Activated T-cell treated with anti-CD3 and anti-CD28 coated beads, Interleukin-2, amount 50 U/mL, for 24 hours (primary cell): Measurements from ENCODE around the gene SLC6A2.
A peak's percentile ranks its signal among the peaks of the same experiment; 100 is the strongest.

ENCODE experiments used
- DNase-seq: peaks from one replicate; pipeline ENCODE4 v3.0.0-alpha.2; 2020
- H3K27ac Mint-ChIP-seq: 2 replicates; pipeline ENCODE4 v1.8.0; 2020; ENCODE audit warnings: mild to moderate bottlenecking, mixed read lengths
- H3K27me3 Mint-ChIP-seq: 2 replicates; pipeline ENCODE4 v1.8.0; 2020; ENCODE audit warnings: mixed read lengths
- H3K36me3 Mint-ChIP-seq: 2 replicates; pipeline ENCODE4 v1.8.0; 2020; ENCODE audit warnings: low read depth, mixed read lengths
- H3K4me1 Mint-ChIP-seq: 2 replicates; pipeline ENCODE4 v1.8.0; 2020; ENCODE audit warnings: low read depth, mixed read lengths
- H3K4me3 Mint-ChIP-seq: 2 replicates; pipeline ENCODE4 v1.8.0; 2020; ENCODE audit warnings: mild to moderate bottlenecking, moderate library complexity, mixed read lengths
- H3K9me3 Mint-ChIP-seq: 2 replicates; pipeline ENCODE4 v1.8.0; 2020; ENCODE audit warnings: mixed read lengths

SLC6A2 gene

DNA sequence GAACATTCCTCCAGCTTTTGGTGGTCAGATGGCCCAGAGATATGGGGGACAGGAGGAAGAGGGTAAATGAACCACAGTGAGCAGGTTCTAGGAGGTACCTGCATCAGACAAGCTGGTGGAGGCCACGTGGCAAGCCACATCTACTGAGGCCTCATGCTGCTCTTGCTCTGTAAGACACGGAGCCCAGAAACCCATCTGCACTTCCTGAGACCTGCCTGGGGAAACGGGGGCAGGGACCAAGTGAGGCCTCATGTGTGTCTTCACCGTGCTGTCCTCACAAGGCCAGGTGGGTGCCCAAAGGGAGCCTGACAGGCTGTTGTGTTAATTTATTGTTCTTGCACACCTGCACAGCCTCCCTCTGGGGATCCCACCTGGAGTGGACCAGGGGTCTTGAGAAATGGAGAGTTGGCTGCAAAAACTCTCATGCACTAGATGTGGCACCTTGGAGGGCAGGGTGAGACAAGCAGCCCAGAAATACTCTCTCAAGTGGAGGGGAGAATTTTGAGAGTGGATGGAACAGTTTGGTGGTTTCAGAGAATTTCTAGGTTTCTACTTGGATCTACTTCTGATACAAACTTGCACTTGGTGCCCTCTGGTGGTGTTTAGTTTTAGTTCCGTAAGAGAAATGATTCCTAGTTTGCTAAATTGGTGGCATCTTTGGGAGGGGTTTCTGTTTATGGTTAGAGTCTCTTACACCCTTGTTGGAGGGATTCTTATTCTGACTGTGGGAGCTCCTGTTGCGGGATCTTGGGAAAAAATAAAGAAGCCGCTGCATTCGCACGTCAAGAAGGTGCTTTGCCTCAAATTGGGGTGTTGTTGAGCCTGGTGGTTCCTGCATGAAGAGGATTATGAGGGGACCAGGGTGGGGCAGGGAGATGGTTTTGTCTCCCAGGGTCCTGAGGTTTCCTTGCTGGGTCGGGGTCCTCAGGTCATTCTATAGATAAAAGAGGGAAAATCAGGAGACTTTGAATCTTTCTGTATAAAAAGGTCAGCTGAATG lies 47.5 kb downstream of the SLC6A2 start:
- Mint-ChIP-seq H3K27me3 (peaks cover 19% of the 10 kb centered on the region), H3K36me3 (no peaks in the 10 kb centered on the region), H3K4me3 (no peak overlapping the region), H3K4me1 (peaks cover 4% of the 10 kb centered on the region), H3K27ac (no peak overlapping the region), H3K9me3 (no peaks in the 10 kb centered on the region)
- no peak for DNase-seq

DNA sequence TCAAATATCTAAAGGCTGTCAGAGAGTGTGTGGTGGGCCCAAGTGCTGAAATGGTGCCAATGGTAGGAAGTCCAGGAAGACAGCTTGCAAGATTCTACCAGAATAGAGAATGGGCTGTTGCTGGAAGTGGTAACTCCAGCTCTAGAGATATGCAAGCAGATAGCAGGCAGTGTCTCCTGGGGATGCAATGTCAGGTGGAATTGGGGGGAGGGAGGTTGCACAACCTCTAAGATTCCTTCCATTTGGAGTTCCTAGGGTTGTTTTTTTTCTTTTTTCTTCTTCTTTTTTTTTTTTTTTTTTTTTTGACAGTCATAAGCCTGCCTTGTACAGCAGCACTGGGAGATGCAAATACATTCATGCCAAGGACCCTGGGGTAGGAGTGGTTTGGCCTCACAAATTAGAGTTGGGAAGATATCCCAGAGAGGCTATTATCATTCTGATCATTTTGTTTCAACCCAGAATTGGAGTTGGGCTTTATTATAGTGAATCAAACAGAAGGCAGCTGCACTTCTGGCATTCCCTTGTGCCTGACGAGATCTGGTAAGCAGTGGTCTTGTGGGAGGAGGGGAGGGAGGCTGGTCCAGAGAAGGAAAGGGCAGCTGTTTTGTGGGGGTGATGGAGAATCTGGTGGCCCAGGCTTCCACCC lies 51.1 kb downstream of the SLC6A2 start:
- H3K9me3 Mint-ChIP-seq: no peaks in the 10 kb centered on the region
- no peaks in the 10 kb centered on the region for H3K36me3 Mint-ChIP-seq
- no peak overlapping the region for H3K4me3 Mint-ChIP-seq
- H3K4me1 Mint-ChIP-seq: peaks cover 4% of the 10 kb centered on the region
- peaks cover 34% of the 10 kb centered on the region for H3K27me3 Mint-ChIP-seq
- no peak overlapping the region for H3K27ac Mint-ChIP-seq
- no peak for DNase-seq

DNA sequence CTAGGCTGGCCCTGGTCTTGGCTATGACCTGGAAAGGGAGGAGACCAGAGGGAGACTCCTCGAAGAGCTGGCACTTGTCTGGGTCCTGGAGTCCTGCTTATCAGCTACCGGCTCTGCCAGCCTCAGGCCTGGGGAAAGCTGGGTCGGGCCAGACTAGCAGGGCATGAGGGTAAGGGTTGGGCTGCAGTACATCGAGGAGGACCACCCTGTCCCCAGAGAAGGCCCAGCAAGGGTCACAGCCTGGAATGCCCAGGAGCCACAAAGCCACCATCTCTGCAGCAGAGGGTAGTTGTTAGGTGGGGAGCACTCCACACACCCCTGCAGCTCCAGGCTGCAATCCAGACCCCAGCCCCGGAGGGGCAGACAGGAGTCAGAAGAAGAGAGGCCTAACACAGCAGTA lies 54.0 kb downstream of the SLC6A2 start:
- H3K27me3 Mint-ChIP-seq: peaks cover 38% of the 10 kb centered on the region
- H3K27ac Mint-ChIP-seq: no peak overlapping the region
- no peaks in the 10 kb centered on the region for H3K36me3 Mint-ChIP-seq
- H3K4me1 Mint-ChIP-seq: no peaks in the 10 kb centered on the region
- no peak overlapping the region for H3K4me3 Mint-ChIP-seq
- H3K9me3 Mint-ChIP-seq: no peaks in the 10 kb centered on the region
- no peak for DNase-seq

DNA sequence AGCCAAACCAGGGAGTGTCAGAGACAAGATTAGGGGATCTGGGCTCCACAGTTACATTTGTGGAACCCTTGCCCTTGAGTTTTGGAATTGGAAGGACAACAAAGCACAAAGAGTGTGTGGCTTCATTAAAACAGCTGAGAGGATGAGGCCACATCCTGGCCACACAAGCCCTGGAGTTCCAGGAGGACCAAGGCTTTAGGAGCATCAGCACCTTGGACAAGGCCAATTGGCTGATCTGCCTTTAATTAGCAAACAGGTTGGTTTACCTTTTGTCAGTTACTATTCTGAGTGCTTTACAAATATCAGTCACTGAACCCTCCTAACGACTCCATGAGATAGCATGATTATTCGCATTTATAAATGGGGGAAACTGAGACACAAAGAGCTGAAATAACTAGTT lies 54.7 kb downstream of the SLC6A2 start:
- H3K4me3 Mint-ChIP-seq: no peak overlapping the region
- no peaks in the 10 kb centered on the region for H3K36me3 Mint-ChIP-seq
- H3K27me3 Mint-ChIP-seq: peaks cover 38% of the 10 kb centered on the region
- no peak overlapping the region for H3K27ac Mint-ChIP-seq
- no peaks in the 10 kb centered on the region for H3K4me1 Mint-ChIP-seq
- no peak for DNase-seq
- no peaks in the 10 kb centered on the region for H3K9me3 Mint-ChIP-seq

DNA sequence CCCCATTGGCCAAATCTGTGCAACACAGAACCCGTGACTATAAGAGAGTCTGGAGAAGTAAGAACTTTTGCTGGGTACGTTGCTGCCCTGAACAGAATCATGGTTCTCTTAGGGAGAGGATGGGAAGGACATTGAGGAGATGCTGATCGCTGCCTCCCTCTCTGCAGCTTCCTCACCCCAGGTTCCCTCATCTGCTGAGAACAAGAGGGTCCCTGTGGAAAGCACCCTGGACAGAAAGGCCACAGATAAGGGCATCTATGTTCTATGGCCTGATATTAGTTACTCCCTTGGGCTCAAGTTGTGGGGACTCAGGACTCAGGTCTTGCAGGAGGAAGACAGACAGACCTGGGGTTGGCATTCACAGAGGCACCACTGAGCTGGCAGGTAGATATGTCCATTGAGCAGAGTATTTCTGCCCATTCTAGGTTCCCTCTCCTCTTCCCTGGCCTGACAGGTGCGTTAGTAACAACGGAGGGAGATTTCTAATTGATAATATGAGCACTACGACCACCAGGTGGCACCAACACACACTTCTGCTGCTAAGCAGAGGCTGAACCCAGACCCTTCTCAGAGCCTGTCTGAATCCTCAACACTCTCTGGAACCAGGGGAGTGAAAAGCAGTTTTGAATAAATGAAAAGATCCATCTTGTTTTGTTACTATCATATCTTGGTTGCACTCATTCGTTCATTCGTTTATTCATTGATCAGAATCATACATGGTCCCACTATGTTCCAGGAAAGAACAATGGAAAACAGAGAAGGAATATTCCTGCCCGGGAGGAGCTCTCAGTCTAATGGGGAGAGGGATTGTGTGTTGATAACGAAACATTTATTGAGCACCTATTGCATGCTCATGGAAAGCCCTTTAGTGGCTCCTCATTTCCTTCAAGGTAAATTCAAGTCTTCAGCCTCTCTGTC lies 56.4 kb downstream of the SLC6A2 start:
- no peak overlapping the region for H3K4me3 Mint-ChIP-seq
- no peaks in the 10 kb centered on the region for H3K4me1 Mint-ChIP-seq
- no peaks in the 10 kb centered on the region for H3K9me3 Mint-ChIP-seq
- no peak overlapping the region for H3K27ac Mint-ChIP-seq
- peaks cover 44% of the 10 kb centered on the region for H3K27me3 Mint-ChIP-seq
- H3K36me3 Mint-ChIP-seq: no peaks in the 10 kb centered on the region
- peak; percentile 69 for DNase-seq

DNA sequence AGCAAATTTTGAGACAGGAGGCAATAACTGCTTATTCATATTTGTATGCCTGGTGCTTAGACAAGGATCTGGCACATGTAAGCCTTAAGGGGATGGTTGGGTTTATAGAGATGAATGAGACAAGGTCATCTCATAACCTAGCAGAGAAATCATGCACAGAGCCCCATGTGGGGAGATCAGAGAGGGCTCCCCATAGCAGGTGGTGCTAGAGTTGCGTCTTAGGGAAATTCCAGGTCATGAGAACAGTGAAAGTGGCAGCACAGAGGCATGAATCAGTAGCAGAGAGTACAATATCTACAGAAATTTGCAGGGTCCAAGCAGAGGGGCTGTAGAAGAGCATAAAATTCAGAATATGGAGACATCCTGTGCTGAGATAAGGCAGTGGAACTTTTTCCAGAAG lies 57.3 kb downstream of the SLC6A2 start:
- DNase-seq: no peak
- Mint-ChIP-seq H3K27ac (no peak overlapping the region), H3K4me3 (no peak overlapping the region), H3K4me1 (no peaks in the 10 kb centered on the region), H3K36me3 (no peaks in the 10 kb centered on the region), H3K27me3 (peaks cover 50% of the 10 kb centered on the region), H3K9me3 (no peaks in the 10 kb centered on the region)

DNA sequence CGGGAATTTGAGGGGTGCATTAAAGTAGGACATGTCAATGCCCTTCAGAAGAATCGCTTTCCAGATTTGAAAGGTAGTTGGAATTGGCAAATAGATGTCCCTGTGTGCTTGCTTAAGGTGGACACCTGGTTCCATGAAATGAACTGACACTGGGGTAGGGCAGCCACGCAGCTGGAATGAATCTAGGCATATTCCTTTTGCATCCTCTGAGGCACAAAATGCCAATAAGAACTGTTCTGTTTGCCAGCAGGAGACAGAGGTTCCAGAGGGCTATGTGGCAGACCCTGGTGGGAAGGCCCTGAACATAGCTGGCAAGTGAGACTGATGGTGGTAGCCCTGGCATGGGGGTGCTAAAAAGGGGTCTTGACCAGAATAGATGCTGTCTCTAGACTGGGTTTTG lies 61.5 kb downstream of the SLC6A2 start:
- Mint-ChIP-seq H3K27me3 (peaks cover 55% of the 10 kb centered on the region), H3K4me3 (no peak overlapping the region), H3K4me1 (no peaks in the 10 kb centered on the region), H3K9me3 (no peaks in the 10 kb centered on the region), H3K36me3 (no peaks in the 10 kb centered on the region), H3K27ac (no peak overlapping the region)
- DNase-seq: no peak

DNA sequence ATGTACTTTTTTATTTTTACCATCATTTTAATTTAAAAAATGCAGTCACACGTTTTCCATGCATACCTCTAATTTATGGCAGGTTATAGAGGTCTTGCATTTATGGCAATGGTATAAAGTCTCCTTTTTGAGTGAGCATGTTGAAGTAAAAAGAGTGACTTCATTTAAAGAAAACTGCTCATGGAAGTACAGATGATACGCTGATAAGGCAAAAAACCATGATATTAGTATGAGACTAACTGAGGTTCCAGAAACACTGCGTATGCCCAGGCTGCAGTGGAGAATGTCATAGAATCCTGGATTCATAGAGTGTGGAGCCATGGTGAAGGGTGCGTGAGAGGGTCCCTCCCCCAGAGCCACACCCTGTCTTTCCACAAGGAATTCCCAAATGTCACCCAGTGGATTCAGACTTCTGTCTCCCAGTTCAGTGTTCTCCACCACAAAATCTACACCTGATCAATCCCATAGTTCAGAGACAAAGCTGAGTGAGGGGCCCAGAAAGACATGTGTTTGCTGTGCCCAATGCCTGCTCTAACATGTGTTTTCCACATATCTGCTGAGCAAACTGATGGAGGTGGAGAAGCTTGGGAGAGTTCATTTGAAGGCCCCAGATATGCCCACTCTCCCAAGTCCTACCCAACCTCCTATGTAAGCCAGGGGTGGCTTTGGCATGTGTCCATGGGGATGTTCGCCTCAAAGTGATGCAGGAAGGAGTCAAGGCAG lies 69.4 kb downstream of the SLC6A2 start:
- Mint-ChIP-seq H3K9me3 (no peaks in the 10 kb centered on the region), H3K4me3 (no peak overlapping the region), H3K36me3 (no peaks in the 10 kb centered on the region), H3K27me3 (peaks cover 20% of the 10 kb centered on the region), H3K4me1 (no peaks in the 10 kb centered on the region), H3K27ac (no peak overlapping the region)
- DNase-seq: no peak

DNA sequence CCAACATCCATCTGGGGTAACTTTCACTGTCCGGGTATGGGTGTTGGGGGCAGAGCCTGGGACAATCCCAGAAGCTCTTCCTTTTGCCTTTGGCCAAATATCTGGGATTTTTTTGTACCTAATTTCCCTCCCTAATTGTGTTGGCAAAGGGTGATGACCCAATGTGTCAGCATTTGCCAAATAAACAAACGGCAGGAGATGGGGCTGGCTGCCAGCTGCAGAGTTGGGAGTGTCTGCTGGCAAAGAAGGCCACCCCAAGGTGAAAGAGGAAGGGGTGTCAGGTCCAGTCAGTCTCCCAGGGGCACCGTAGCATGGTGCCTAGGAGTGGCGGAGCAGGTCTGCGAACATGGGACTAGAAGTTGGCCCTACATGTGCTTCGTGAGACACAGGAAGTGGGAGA lies 73.0 kb downstream of the SLC6A2 start:
- peaks cover 10% of the 10 kb centered on the region for H3K27me3 Mint-ChIP-seq

DNA sequence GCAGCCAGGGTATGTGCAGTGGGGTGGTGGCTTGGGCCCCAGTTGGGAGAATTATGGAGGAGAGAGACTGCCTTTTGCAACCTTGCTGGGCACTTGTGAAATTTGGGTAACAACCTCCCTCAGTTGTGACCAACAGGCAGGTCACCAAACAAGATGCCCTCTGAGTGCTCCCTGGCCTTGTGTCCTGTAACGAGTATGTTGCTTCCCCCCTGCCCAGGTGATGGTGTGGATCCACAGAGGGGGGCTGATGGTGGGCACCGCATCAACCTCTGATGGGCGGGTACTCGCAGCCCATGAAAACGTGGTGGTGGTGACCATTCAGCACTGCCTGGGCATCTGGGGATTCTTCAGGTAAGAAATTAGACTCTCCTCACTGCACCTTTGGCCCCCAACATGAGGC lies 74.3 kb downstream of the SLC6A2 start:
- no peaks in the 10 kb centered on the region for H3K36me3 Mint-ChIP-seq
- no peaks in the 10 kb centered on the region for H3K9me3 Mint-ChIP-seq
- no peak overlapping the region for H3K4me3 Mint-ChIP-seq
- H3K4me1 Mint-ChIP-seq: no peaks in the 10 kb centered on the region
- peaks cover 18% of the 10 kb centered on the region for H3K27me3 Mint-ChIP-seq
- no peak overlapping the region for H3K27ac Mint-ChIP-seq
- no peak for DNase-seq

More for the DNA sequence above, 73.0 kb downstream of the SLC6A2 start:
- Mint-ChIP-seq H3K4me3 (no peak overlapping the region), H3K4me1 (no peaks in the 10 kb centered on the region), H3K27ac (no peak overlapping the region), H3K36me3 (no peaks in the 10 kb centered on the region), H3K9me3 (no peaks in the 10 kb centered on the region)
- DNase-seq: no peak

DNA sequence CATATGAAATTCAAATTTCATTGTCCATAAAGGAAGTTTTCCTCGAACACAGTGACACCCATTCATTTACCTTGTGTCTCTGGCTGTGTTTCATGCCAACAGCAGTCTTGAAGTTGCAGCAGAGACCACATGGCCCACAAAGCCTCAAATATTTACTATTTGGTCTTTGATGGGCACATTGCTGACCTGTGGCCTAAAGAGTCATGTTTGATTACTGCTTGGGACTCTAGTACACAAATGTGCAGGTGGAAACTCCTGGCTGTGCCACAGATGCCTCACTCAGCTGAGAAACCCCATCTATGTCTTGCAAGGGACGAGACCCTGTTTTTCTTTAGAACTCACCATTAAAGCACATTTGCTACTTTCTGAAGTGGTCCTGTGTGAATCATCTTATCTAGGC lies 76.7 kb downstream of the SLC6A2 start:
- Mint-ChIP-seq H3K27me3 (peaks cover 32% of the 10 kb centered on the region), H3K27ac (no peak overlapping the region), H3K9me3 (no peaks in the 10 kb centered on the region), H3K4me3 (no peak overlapping the region), H3K36me3 (no peaks in the 10 kb centered on the region), H3K4me1 (no peaks in the 10 kb centered on the region)
- DNase-seq: no peak

DNA sequence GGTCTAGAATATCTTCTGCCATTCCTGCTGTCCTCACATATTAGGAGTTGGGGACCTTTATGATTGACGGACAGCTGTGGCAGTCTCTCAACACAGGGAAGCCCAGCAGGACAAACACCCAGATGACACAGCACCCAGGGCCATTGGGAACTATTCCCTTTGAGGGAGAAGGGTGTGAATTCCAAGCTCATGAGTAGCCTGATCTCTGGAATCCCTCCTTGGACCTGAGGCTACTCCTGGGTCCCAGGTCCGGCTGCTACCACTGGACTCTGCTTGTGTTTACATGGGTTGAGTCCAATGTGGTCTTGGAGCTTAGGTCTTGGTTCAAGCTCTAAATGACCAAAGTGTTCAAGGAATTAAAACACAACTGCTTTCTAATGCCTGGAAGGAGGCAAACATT lies 78.9 kb downstream of the SLC6A2 start:
- no peak for DNase-seq
- Mint-ChIP-seq H3K27ac (no peak overlapping the region), H3K9me3 (no peaks in the 10 kb centered on the region), H3K36me3 (no peaks in the 10 kb centered on the region), H3K4me1 (no peaks in the 10 kb centered on the region), H3K27me3 (peaks cover 38% of the 10 kb centered on the region), H3K4me3 (no peak overlapping the region)

DNA sequence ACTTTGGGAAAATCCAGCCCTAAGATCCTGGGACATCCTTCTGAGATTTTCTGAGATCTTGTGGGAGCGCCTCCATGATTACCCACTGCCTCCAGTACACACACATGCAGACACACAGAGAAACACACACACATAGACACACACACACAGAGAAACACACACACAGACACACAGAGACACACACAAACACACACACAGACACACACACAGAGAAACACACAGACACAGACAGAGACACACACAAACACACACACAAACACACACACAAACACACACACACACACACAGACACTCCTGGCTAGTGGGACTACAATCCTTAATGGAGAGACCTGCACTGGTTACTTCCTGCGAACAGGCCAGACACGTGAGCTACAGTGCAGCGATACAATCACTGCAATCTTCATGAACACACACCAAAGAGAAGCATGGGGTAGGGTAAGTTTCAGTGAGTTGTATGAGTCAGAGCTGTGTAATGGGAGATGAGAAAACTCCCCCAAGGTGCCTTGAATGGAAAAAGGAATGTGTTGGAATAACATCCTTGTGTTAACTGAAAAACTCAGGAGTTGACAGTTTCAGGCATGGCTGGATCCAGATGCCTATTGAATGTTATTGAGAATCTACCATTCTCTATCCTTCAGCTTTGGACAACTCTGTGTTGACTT lies 79.5 kb downstream of the SLC6A2 start:
- H3K4me3 Mint-ChIP-seq: no peak overlapping the region
- H3K36me3 Mint-ChIP-seq: no peaks in the 10 kb centered on the region
- H3K27me3 Mint-ChIP-seq: peaks cover 38% of the 10 kb centered on the region
- H3K9me3 Mint-ChIP-seq: no peaks in the 10 kb centered on the region
- H3K4me1 Mint-ChIP-seq: no peaks in the 10 kb centered on the region
- no peak overlapping the region for H3K27ac Mint-ChIP-seq
- DNase-seq: no peak
